NCI-H524 treated with DMSO at 0.1 percent for 48 hours (cell line): ENCODE data around the gene PEX1.
A peak's percentile ranks its signal among the peaks of the same experiment; 100 is the strongest.
"Not testable (repeated sequence)": the region's sequence is repeated elsewhere in the genome, so short reads cannot be mapped to it uniquely, and the experiment has no call there.

Experiments
- DNase-seq: peaks from one replicate; lab custom pipeline; 2025; lab: John Stamatoyannopoulos, UW

The PEX1 gene

DNA sequence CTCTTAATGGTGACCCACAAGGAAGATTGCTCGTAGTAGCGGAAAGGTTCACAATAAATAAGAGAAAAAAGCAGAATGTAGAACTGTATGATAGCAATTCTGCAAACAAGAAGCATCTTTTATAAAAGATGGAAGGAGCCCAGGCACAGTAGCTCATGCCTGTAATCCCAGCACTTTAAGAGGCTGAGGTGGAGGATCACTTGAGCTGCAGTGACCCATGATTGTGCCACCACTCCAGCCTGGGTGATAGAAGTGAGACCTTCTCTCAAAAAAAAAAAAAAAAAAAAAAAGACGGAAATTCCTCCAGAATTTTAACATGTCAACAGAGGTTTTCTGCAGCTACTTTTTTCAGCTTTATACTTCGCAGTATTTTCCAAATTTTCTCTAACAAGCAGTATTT, 67.8 kb downstream of the PEX1 start:
- DNase-seq: no peak

GRCh38 chr7:92460109-92460508, 68.2 kb downstream of the PEX1 start:
- DNase-seq: no peak

- no peak for DNase-seq
Measured at GRCh38 chr7:92456236-92456635, 72.1 kb downstream of the PEX1 start.

DNA sequence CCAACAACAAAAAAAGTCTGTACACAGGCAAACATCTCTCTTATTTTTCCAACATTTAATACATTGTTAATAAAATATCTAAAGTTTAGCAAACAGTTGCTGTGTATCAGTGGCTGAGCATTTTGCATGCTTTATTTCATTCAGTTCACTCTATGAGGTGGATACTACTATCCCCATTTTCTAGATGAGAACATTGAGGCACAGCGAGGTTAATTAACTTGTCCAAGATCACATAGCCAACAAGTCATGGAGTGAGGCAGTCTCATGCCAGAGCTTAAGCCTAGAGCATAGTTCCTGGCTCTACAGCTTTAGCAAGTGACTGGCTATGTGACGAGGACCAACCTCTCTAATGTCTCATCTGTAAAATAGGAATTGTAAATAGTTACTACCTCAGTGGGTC, 76.7 kb downstream of the PEX1 start:
- DNase-seq: no peak

GRCh38 chr7:92448205-92448747, 80.0 kb downstream of the PEX1 start:
- no peak for DNase-seq

GRCh38 chr7:92447345-92448204, 80.7 kb downstream of the PEX1 start, which contains the start of gene GATAD1:
TSS of gene GATAD1 (plus strand) at chr7:92447482. CDS start at chr7:92447730, 248 bp downstream.
- no peak for DNase-seq

- peak; percentile 72 for DNase-seq
Measured at GRCh38 chr7:92446869-92447344, 81.4 kb downstream of the PEX1 start.

- not testable (repeated sequence) for DNase-seq
Measured at GRCh38 chr7:92442720-92443119, 85.6 kb downstream of the PEX1 start.

DNA sequence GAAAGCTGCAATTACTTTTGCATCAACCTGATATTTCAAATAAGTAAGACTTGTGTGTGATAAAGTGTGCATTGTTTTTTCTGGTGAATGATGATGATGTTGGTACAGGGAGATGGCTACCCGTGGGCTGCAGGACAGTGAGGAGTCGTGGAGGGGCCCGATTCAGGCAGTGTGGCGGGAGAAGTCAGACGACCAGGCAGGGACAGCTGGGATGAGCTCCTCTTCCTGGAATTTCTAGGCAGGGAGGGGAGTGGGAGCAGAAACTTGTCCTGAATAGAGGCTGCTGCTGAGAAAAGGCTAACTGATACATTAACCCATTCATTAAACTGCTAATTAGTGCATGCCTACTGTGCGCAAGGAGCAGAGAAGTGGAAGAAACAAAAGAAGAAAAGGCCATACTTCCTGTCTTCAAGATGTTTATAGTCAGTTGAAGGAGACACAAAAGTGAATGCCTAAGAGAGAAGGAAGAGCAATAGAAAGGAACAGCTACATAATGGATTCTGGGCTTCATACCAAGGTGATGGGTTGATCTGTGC, 90.3 kb downstream of the PEX1 start:
- DNase-seq: no peak
